Activated T-cell treated with anti-CD3 and anti-CD28 coated beads for 1 hour (primary cell): ENCODE measurements around the gene IGFALS.
"Not testable (repeated sequence)": the region's sequence is repeated elsewhere in the genome, so short reads cannot be mapped to it uniquely, and the experiment has no call there.

Source experiments
- DNase-seq: peaks from one replicate; pipeline ENCODE4 v3.0.0-alpha.2; 2020; ENCODE audit warnings: low read depth

The IGFALS gene

DNA sequence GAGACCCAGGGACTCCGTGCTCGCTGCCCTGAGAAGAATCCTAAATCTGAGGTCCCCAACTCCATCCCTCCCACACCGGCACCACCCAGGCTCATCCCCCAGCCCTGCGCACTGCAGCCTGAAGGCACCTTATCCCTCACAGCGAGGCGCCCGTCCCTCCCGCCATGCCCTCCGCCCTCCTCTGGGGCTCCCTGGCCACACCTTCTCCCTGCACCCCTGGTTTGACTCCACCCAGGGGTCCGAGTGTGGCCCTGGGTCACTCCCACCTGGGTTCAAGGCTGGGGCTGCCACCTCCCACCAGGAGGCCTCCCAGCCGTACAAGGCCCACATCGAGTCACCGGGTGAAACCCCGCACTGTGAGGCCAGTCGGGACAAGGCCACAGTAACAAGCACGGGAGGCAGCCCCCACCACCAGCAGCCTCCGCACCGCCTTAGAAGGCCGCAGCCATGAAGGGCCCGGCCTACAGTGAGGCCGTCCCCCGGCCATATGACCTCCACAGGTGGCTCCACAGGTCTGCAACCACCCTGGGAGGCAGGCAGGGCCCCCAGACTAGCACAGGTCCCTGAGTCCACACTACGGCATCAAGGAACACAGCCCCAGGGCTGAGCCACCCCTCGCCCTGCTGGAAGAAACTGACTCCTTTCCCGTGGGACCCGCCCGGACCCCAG, 24.8 kb upstream of the IGFALS start:
- no peak for DNase-seq

DNA sequence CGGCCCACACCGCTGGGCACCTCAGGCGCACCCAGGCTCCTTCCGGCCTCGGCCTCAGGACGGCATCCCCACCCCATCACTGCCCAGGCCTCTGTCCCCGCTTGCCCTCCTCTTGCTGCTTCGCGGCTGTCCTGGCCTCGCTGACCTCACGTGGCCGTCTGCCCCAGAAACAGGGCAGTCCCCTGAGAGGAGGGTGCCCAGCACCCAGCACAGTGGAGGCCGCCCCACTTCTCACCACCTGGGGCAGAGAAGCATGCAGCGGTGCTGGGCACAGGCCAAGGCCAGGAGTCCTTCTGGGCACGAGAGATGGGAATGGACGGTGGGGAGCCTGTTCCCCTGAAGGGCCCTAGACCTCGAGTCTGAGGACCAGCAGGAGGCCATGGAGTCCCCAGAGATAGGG, 24.2 kb upstream of the IGFALS start:
- DNase-seq, result no peak

GRCh38 chr16:1817276-1817589, 23.7 kb upstream of the IGFALS start:
- no peak for DNase-seq

- DNase-seq, result no peak
These were observed 23.1 kb upstream of the IGFALS start for GRCh38 chr16:1816396-1817275.

GRCh38 chr16:1815461-1815860, 22.0 kb upstream of the IGFALS start:
- no peak for DNase-seq

- peak; percentile 45 for DNase-seq
These were observed 19.2 kb upstream of the IGFALS start for GRCh38 chr16:1812732-1813163.

DNA sequence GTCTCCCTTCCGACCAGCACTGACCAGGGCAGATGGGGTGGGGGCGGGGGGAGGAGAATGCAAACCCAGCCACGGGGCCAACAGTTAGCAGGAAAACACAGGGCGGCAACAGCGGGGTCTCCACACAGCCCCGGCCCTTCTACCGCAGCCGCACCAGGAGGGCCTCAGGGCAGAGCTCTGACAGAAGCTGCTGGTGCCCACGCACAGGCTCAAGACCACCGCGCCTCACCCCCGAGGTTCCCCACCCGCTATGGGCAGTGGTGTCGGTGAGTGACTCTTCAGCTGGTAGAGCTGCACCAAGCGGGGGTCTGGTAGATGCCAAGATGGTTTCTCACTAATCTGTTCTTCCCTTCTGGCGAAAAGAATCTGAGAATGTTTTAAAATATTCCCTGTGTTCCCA, 17.0 kb upstream of the IGFALS start:
- DNase-seq, result no peak

DNA sequence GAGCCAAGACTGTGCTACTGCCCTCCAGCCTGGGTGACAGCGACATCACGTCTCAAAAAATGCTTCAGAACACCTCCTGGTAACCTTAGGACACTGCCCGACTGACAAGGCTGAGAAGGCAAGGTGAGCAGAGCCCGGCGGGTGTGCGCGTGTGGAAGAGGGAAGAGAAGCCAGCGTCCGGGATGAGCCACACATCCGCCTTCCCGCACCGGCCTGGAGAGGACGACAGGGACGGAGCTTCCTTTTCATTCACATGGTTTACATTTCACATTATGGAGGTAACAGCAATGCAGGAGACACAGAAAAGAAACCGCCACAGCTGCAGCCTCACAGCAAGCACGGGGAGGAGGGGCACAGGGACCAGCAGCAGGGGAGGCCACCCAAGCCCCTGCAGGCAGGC, 16.6 kb upstream of the IGFALS start:
- no peak for DNase-seq

- no peak for DNase-seq
These were observed 15.8 kb upstream of the IGFALS start for GRCh38 chr16:1809281-1809801.

DNA sequence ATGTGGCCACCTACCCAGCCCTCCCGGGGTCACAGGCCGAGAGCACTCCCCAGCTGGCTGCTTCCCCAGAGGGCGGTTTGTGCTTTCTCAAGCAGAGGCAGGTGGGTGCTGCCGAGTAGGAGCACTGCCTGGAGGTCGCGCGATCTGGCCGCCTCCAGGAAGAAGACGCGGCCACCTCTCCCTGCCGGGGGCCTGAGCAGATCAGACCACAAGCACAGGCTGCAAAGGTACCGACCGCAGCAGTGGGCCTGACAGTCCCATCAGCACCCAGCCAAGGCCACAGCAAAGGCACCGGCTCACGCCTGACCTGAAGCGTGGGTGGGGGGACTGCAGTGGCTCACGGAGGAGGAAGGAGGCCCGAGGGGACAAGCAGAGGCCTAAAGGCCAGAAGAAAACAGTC, 15.2 kb upstream of the IGFALS start:
- no peak for DNase-seq

DNA sequence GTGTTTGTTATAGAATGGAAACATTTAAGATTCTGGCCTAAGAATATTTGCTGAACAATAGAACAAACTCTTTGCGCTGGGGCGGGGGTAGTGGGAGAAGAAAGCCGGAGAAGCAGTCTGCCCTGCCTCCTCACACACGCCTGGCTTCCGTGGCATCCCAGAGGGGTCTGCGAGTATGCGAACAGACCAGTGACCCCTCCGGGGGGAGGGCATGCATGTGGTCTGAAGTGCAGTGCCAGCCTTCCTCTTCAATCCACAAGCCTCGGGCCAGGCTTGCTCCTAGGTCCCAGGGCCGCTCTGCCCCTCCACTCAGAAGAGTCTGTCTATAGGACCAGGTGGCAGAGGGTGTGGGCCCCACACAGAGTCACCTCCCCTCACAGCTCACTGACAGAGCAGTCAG, 14.1 kb upstream of the IGFALS start:
- no peak for DNase-seq

DNA sequence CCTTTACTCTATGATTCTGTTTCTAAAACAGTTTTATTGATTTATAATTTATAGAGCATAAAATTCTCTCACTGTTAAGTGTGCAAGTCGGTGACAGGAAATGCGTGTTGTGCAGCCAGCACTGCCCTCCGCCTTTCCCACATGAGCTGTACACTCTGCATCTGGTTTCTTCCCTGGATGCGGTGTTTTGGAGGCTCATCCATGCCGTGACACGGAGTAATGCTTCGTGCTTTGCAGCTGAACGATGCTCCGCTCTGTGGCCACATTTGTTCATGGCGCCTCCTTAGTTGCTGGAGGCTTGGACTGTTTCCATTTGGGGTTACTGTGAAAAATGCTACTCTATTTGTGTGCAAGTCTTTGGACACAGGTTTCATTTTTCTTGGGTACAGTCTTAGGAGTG, 7.2 kb upstream of the IGFALS start:
- DNase-seq, result no peak

- not testable (repeated sequence) for DNase-seq
These were observed 5.8 kb upstream of the IGFALS start for GRCh38 chr16:1799263-1799662.

DNA sequence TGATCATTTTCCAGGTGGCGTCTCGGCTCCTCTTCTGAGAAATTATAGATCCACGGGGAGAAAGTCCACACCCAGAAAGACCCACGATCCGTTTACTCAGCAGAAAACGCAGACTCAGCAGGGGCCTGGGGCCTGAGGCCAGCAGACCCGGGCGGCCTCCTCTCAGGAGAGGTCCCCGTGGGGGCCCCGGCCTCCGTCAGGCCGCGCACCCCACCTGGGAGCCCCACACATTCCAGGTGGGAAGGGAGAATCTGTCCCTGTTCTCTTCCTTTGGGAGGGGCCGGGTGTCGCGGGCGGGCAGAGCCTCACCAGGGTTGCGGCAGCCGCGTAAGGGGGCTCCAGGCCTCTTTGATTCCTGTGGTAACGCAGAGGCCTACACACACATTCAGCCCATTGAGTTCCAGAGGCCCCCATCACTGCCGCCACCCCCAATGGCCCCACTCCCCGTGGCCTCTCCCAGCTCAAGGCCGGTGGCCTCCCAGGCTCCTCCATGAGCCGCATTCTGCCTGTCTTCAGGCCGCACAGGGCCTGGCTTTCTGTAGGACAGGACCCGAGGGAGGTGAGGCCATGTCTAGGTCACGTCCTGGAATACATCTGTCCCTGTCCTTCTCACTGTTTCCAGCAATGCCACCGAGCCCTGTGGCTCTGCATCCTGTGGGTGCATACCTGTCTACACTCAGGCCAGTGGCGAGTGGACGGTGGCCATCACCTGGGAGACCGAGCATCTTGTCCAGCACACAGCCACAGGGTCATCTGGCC, 1.6 kb upstream of the IGFALS start:
- no peak for DNase-seq

- no peak for DNase-seq
These were observed 841 bp upstream of the IGFALS start for GRCh38 chr16:1794221-1794871.

DNA sequence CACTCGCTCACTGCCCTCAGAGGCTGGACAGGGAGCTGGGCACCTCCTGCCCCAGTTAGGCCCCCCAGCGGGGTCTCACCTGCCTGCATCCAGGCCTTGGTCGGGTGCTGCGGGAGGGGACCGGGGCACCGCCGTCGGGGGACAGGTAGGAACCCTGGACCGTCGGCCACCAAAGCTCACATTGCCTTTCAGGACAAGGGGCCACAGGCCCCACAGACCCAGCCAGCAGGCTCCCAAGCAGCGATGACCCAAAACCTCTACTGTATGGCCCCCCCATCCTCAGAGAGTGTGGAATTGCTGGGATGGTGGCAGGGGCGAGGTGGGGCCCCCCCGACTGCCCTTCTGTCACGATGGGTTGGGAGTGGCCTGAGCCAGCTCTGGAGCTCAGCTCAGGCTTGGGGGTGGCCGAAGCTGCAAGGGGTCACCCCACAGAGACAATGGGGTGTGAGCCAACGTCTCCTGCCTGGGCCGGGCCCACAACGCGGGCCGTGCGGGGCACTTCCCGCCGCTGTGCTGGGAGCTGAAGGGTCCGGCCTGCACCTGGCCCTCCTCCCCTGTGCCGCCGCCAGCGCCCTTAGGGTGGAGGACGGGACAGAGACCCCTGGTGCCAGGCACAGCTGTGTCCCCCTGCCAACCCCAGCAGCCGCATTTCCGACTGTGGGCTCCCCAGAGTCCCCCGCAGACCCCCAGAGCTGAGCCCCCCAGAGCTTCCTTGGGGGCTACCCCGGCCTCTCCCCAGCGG, 498 bp downstream of the IGFALS start:
- no peak for DNase-seq

GRCh38 chr16:1791943-1792812, 1.3 kb downstream of the IGFALS start:
- DNase-seq, result no peak

GRCh38 chr16:1791256-1791942, 2.1 kb downstream of the IGFALS start:
- no peak for DNase-seq

GRCh38 chr16:1790611-1791255, 2.8 kb downstream of the IGFALS start:
- no peak for DNase-seq
